Activated T-cell treated with anti-CD3 and anti-CD28 coated beads, Interleukin-2, amount 50 U/mL, for 24 hours (primary cell): Measurements from ENCODE around the gene HAL.
"Not testable (repeated sequence)": the region's sequence is repeated elsewhere in the genome, so short reads cannot be mapped to it uniquely, and the experiment has no call there.

Experiments
- DNase-seq: peaks from one replicate; pipeline ENCODE4 v3.0.0-alpha.2; 2020
- H3K27ac Mint-ChIP-seq: 2 replicates; pipeline ENCODE4 v1.8.0; 2020; ENCODE audit warnings: mild to moderate bottlenecking, mixed read lengths
- H3K27me3 Mint-ChIP-seq: 2 replicates; pipeline ENCODE4 v1.8.0; 2020; ENCODE audit warnings: mixed read lengths
- H3K36me3 Mint-ChIP-seq: 2 replicates; pipeline ENCODE4 v1.8.0; 2020; ENCODE audit warnings: low read depth, mixed read lengths
- H3K4me1 Mint-ChIP-seq: 2 replicates; pipeline ENCODE4 v1.8.0; 2020; ENCODE audit warnings: low read depth, mixed read lengths
- H3K4me3 Mint-ChIP-seq: 2 replicates; pipeline ENCODE4 v1.8.0; 2020; ENCODE audit warnings: mild to moderate bottlenecking, moderate library complexity, mixed read lengths
- H3K9me3 Mint-ChIP-seq: 2 replicates; pipeline ENCODE4 v1.8.0; 2020; ENCODE audit warnings: mixed read lengths

Gene HAL

GRCh38 chr12:95975491-95975890 lies 20.7 kb downstream of the HAL start:
- DNase-seq, result no peak
- Mint-ChIP-seq H3K4me3 (no peak overlapping the region), H3K36me3 (no peaks in the 10 kb centered on the region), H3K4me1 (no peaks in the 10 kb centered on the region), H3K9me3 (no peaks in the 10 kb centered on the region), H3K27me3 (no peaks in the 10 kb centered on the region), H3K27ac (no peak overlapping the region)

GRCh38 chr12:95974358-95974757 lies 21.8 kb downstream of the HAL start:
- DNase-seq, result no peak
- H3K9me3 Mint-ChIP-seq, result no peaks in the 10 kb centered on the region
- no peaks in the 10 kb centered on the region for H3K27me3 Mint-ChIP-seq
- no peaks in the 10 kb centered on the region for H3K4me1 Mint-ChIP-seq
- no peaks in the 10 kb centered on the region for H3K36me3 Mint-ChIP-seq
- no peak overlapping the region for H3K4me3 Mint-ChIP-seq
- H3K27ac Mint-ChIP-seq, result no peak overlapping the region

- H3K27me3 Mint-ChIP-seq, result no peaks in the 10 kb centered on the region
- no peak overlapping the region for H3K27ac Mint-ChIP-seq
- no peaks in the 10 kb centered on the region for H3K9me3 Mint-ChIP-seq
- DNase-seq, result no peak
- H3K4me3 Mint-ChIP-seq, result no peak overlapping the region
- H3K4me1 Mint-ChIP-seq, result no peaks in the 10 kb centered on the region
- peaks cover 3% of the 10 kb centered on the region for H3K36me3 Mint-ChIP-seq
Measured at GRCh38 chr12:95972832-95973456, 23.2 kb downstream of the HAL start.

GRCh38 chr12:95970905-95971304 lies 25.2 kb downstream of the HAL start:
- Mint-ChIP-seq H3K4me3 (no peak overlapping the region), H3K27ac (no peak overlapping the region), H3K36me3 (peaks cover 12% of the 10 kb centered on the region), H3K4me1 (no peaks in the 10 kb centered on the region), H3K9me3 (no peaks in the 10 kb centered on the region), H3K27me3 (no peaks in the 10 kb centered on the region)
- no peak for DNase-seq

- not testable (repeated sequence) for H3K4me3 Mint-ChIP-seq, H3K27me3 Mint-ChIP-seq, H3K27ac Mint-ChIP-seq, DNase-seq, H3K9me3 Mint-ChIP-seq, H3K4me1 Mint-ChIP-seq
- H3K36me3 Mint-ChIP-seq, result peaks cover 12% of the 10 kb centered on the region
Measured at GRCh38 chr12:95969116-95969515, 27.0 kb downstream of the HAL start.

GRCh38 chr12:95967301-95967700 lies 28.8 kb downstream of the HAL start:
- Mint-ChIP-seq H3K4me3 (no peak overlapping the region), H3K9me3 (no peaks in the 10 kb centered on the region), H3K4me1 (no peaks in the 10 kb centered on the region), H3K36me3 (peaks cover 12% of the 10 kb centered on the region), H3K27me3 (no peaks in the 10 kb centered on the region), H3K27ac (no peak overlapping the region)
- no peak for DNase-seq

- H3K27ac Mint-ChIP-seq, result no peak overlapping the region
- no peaks in the 10 kb centered on the region for H3K9me3 Mint-ChIP-seq
- no peaks in the 10 kb centered on the region for H3K27me3 Mint-ChIP-seq
- no peak overlapping the region for H3K4me3 Mint-ChIP-seq
- DNase-seq, result no peak
- peaks cover 12% of the 10 kb centered on the region for H3K36me3 Mint-ChIP-seq
- H3K4me1 Mint-ChIP-seq, result no peaks in the 10 kb centered on the region
Measured at GRCh38 chr12:95966287-95966870, 29.8 kb downstream of the HAL start.

- Mint-ChIP-seq H3K36me3 (peaks cover 10% of the 10 kb centered on the region), H3K27ac (no peak overlapping the region), H3K9me3 (no peaks in the 10 kb centered on the region), H3K4me1 (no peaks in the 10 kb centered on the region), H3K27me3 (no peaks in the 10 kb centered on the region), H3K4me3 (no peak overlapping the region)
- DNase-seq, result no peak
Measured at GRCh38 chr12:95963096-95963495, 33.0 kb downstream of the HAL start.

GRCh38 chr12:95962222-95962621 lies 33.9 kb downstream of the HAL start:
- Mint-ChIP-seq H3K27me3 (no peaks in the 10 kb centered on the region), H3K36me3 (peaks cover 9% of the 10 kb centered on the region), H3K27ac (no peak overlapping the region), H3K9me3 (no peaks in the 10 kb centered on the region), H3K4me1 (no peaks in the 10 kb centered on the region), H3K4me3 (no peak overlapping the region)
- no peak for DNase-seq

- no peak for DNase-seq
- no peaks in the 10 kb centered on the region for H3K27me3 Mint-ChIP-seq
- no peak overlapping the region for H3K27ac Mint-ChIP-seq
- no peak overlapping the region for H3K4me3 Mint-ChIP-seq
- no peaks in the 10 kb centered on the region for H3K9me3 Mint-ChIP-seq
- no peaks in the 10 kb centered on the region for H3K36me3 Mint-ChIP-seq
- H3K4me1 Mint-ChIP-seq, result no peaks in the 10 kb centered on the region
Measured at GRCh38 chr12:95960241-95960640, 35.9 kb downstream of the HAL start.

GRCh38 chr12:95959107-95959506 lies 37.0 kb downstream of the HAL start:
- no peak overlapping the region for H3K27ac Mint-ChIP-seq
- H3K9me3 Mint-ChIP-seq, result no peaks in the 10 kb centered on the region

GRCh38 chr12:95956557-95957145 lies 39.5 kb downstream of the HAL start:
- H3K36me3 Mint-ChIP-seq, result no peaks in the 10 kb centered on the region
- no peaks in the 10 kb centered on the region for H3K9me3 Mint-ChIP-seq
- no peaks in the 10 kb centered on the region for H3K4me1 Mint-ChIP-seq
- H3K4me3 Mint-ChIP-seq, result no peak overlapping the region
- H3K27ac Mint-ChIP-seq, result no peak overlapping the region
- DNase-seq, result no peak
- H3K27me3 Mint-ChIP-seq, result no peaks in the 10 kb centered on the region

More at GRCh38 chr12:95959107-95959506, 37.0 kb downstream of the HAL start:
- no peaks in the 10 kb centered on the region for H3K4me1 Mint-ChIP-seq
- H3K27me3 Mint-ChIP-seq, result no peaks in the 10 kb centered on the region
- no peak overlapping the region for H3K4me3 Mint-ChIP-seq
- no peak for DNase-seq
- no peaks in the 10 kb centered on the region for H3K36me3 Mint-ChIP-seq

GRCh38 chr12:95955549-95956159 lies 40.5 kb downstream of the HAL start:
- no peak overlapping the region for H3K4me3 Mint-ChIP-seq
- no peak overlapping the region for H3K27ac Mint-ChIP-seq
- no peaks in the 10 kb centered on the region for H3K4me1 Mint-ChIP-seq
- no peaks in the 10 kb centered on the region for H3K9me3 Mint-ChIP-seq
- no peaks in the 10 kb centered on the region for H3K36me3 Mint-ChIP-seq
- H3K27me3 Mint-ChIP-seq, result no peaks in the 10 kb centered on the region
- no peak for DNase-seq

GRCh38 chr12:95953000-95953399 lies 43.1 kb downstream of the HAL start:
- no peak for DNase-seq
- H3K27me3 Mint-ChIP-seq, result no peaks in the 10 kb centered on the region
- H3K4me1 Mint-ChIP-seq, result no peaks in the 10 kb centered on the region
- H3K9me3 Mint-ChIP-seq, result no peaks in the 10 kb centered on the region
- no peaks in the 10 kb centered on the region for H3K36me3 Mint-ChIP-seq
- H3K4me3 Mint-ChIP-seq, result no peak overlapping the region
- no peak overlapping the region for H3K27ac Mint-ChIP-seq

GRCh38 chr12:95951515-95951914 lies 44.6 kb downstream of the HAL start:
- H3K9me3 Mint-ChIP-seq, result no peaks in the 10 kb centered on the region
- DNase-seq, result no peak
- H3K4me1 Mint-ChIP-seq, result no peaks in the 10 kb centered on the region
- no peaks in the 10 kb centered on the region for H3K27me3 Mint-ChIP-seq
- no peaks in the 10 kb centered on the region for H3K36me3 Mint-ChIP-seq
- H3K27ac Mint-ChIP-seq, result no peak overlapping the region
- H3K4me3 Mint-ChIP-seq, result no peak overlapping the region
